Activated B cell treated with CpG ODN at 0.5 μM for 24 hours (primary cell): ENCODE results near the gene SPATA9. TPM values are rescaled to one million over a fixed set of nuclear protein-coding genes. Genes with fewer than 3 reads are reported as not detected.
"Not testable (repeated sequence)": the region's sequence is repeated elsewhere in the genome, so short reads cannot be mapped to it uniquely, and the experiment has no call there.

ENCODE experiments used
- ATAC-seq: fragments of 200-7000 bp; cut with Tn5 transposase; one replicate; pipeline ENCODE4 v1.10.0; 2021; ENCODE audit warnings: low read depth, mild to moderate bottlenecking, moderate library complexity
- CTCF ChIA-PET: fragments of 350-600 bp; sonication (Branson Sonifier 250); formaldehyde crosslinking; loops from one replicate; lab custom pipeline; 2021; ENCODE audit warnings: antibody characterized with exemption; lab: Charles Lee
- POLR2A ChIA-PET: fragments of 350-600 bp; sonication (Branson Sonifier 250); formaldehyde crosslinking; loops from one replicate; lab custom pipeline; 2021; ENCODE audit warnings: antibody characterized with exemption; lab: Charles Lee
- DNase-seq: peaks from one replicate; pipeline ENCODE4 v3.0.0; 2022
- H3K27ac Mint-ChIP-seq: one replicate; pipeline ENCODE4 v1.8.0; 2020; ENCODE audit warnings: mixed read lengths
- H3K27me3 Mint-ChIP-seq: one replicate; pipeline ENCODE4 v1.8.0; 2021; ENCODE audit warnings: mixed read lengths
- H3K36me3 Mint-ChIP-seq: one replicate; pipeline ENCODE4 v1.8.0; 2021; ENCODE audit warnings: low read depth, mixed read lengths
- H3K4me1 Mint-ChIP-seq: one replicate; pipeline ENCODE4 v1.8.0; 2021; ENCODE audit warnings: mixed read lengths
- H3K4me3 Mint-ChIP-seq: one replicate; pipeline ENCODE4 v1.8.0; 2020; ENCODE audit warnings: mild to moderate bottlenecking, mixed read lengths
- H3K9me3 Mint-ChIP-seq: one replicate; pipeline ENCODE4 v1.8.0; 2020; ENCODE audit warnings: mixed read lengths
- intact Hi-C: fragments of 100-400 bp; cut with micrococcal nuclease; formaldehyde crosslinking; loops from one replicate; pipeline ENCODE4 v1.15.1; 2024
- total RNA-seq: library from RNA; stranded (reverse); gene quantifications from 2 replicates; pipeline ENCODE4 v1.2.3, GENCODE V29; 2022
- TF ChIP-seq, protein P1 (sequence below): fragments of 200-600 bp; IDR thresholded peaks from one replicate; pipeline ENCODE4 v1.8.0; 2022; ENCODE audit warnings: antibody characterized with exemption, mild to moderate bottlenecking

The SPATA9 gene
- total RNA-seq, 1 donor from 2014 or later = not detected

DNA sequence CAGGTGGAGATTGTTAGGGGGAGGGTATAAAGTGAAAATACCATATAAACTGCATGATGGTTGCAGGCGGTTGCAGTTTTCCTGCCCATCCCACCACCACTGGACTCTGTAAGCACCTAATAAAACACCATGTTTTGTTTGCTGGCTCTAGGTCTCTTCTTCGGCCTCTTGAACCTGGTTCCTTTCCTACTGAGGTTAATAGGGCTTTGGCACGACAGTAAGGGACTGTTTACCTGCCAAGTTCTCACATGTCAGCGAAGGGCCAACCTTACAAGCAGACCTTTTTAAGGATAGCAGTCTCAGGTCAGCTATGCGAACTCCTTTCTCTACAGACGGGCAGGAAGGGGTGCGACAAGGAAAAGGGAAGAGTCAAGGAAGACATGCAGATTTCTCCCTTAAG, 39.6 kb downstream of the SPATA9 start:
- Mint-ChIP-seq H3K9me3 (no peaks in the 10 kb centered on the region), H3K4me3 (no peak overlapping the region), H3K27me3 (no peaks in the 10 kb centered on the region), H3K27ac (no peak overlapping the region), H3K36me3 (no peaks in the 10 kb centered on the region), H3K4me1 (peaks cover 26% of the 10 kb centered on the region)
- no peak for DNase-seq
- ChIA-PET POLR2A (no interaction called here), CTCF (interaction anchor here (1.0 to 5.6 kb wide), 9 partner anchors 12 to 227 kb away, joined by 3 to 69 read pairs (median 4); no protein-coding TSS in a partner anchor)
- TF ChIP-seq, protein P1, sequence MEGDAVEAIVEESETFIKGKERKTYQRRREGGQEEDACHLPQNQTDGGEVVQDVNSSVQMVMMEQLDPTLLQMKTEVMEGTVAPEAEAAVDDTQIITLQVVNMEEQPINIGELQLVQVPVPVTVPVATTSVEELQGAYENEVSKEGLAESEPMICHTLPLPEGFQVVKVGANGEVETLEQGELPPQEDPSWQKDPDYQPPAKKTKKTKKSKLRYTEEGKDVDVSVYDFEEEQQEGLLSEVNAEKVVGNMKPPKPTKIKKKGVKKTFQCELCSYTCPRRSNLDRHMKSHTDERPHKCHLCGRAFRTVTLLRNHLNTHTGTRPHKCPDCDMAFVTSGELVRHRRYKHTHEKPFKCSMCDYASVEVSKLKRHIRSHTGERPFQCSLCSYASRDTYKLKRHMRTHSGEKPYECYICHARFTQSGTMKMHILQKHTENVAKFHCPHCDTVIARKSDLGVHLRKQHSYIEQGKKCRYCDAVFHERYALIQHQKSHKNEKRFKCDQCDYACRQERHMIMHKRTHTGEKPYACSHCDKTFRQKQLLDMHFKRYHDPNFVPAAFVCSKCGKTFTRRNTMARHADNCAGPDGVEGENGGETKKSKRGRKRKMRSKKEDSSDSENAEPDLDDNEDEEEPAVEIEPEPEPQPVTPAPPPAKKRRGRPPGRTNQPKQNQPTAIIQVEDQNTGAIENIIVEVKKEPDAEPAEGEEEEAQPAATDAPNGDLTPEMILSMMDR = no peak
- no peak for ATAC-seq
- intact Hi-C loops = no loop called here

DNA sequence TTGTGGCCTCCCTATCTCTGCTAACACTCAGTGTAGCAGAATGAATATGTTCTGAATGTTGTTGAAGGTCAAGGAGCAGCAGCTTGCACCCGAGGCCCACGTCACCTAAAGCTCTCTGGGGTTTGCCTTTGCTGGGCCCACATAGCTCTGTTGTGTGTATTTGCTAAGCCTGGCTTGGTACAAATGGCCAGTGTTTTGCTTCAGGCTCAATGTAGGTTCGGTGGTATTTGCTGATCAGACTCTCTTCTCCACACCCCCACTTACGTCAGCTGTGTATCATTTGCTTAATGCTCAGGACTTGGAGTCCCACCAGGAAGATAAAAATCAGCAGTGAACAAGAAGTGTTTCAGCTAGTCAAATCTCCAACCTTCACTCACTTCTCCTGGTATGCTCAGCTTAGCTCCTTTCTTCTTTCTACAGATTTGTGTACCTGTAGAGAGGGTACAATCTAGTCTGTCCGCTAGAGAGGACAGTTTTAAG, 41.0 kb downstream of the SPATA9 start:
- Mint-ChIP-seq H3K27me3 (no peaks in the 10 kb centered on the region), H3K4me3 (no peak overlapping the region), H3K36me3 (no peaks in the 10 kb centered on the region), H3K27ac (no peak overlapping the region), H3K9me3 (no peaks in the 10 kb centered on the region), H3K4me1 (peaks cover 18% of the 10 kb centered on the region)
- no peak for DNase-seq
- ChIA-PET POLR2A (no interaction called here), CTCF (interaction anchor here (1.1 to 5.6 kb wide), 4 partner anchors 10 to 207 kb away, joined by 3 to 69 read pairs (median 5); no protein-coding TSS in a partner anchor)
- no peak for ATAC-seq
- TF ChIP-seq, protein P1 = no peak
- intact Hi-C loops = no loop called here

DNA sequence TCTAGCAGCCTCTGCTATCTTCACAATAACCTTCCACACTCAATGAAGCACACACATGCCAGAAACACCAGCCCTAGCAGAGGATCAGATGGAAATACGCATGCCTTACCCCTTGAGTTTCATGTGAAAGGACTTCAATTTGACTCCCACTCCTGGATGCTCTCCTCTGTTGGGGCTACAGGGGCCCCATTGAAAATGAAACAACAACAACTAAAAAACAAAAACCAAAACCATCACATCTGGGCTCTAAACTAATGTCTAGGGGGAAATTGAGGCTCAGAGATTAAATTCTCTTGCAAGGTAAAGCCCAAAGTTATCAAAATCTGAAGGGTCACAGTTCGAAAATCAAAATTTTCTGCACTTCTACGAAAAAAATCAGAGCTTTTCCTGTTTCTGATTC, 44.2 kb downstream of the SPATA9 start:
- no peak for DNase-seq
- no peak for ATAC-seq
- no peak overlapping the region for H3K27ac Mint-ChIP-seq
- CTCF ChIA-PET = no interaction called here
- POLR2A ChIA-PET = interaction anchor here (0.7 kb wide), 1 partner anchor 243 kb away, joined by 3 read pairs; no protein-coding TSS in a partner anchor
- no peaks in the 10 kb centered on the region for H3K36me3 Mint-ChIP-seq
- intact Hi-C loops = no loop called here
- peaks cover under 1% of the 10 kb centered on the region for H3K9me3 Mint-ChIP-seq
- peaks cover 1% of the 10 kb centered on the region for H3K27me3 Mint-ChIP-seq
- no peaks in the 10 kb centered on the region for H3K4me1 Mint-ChIP-seq
- no peak overlapping the region for H3K4me3 Mint-ChIP-seq
- TF ChIP-seq, protein P1 = no peak

DNA sequence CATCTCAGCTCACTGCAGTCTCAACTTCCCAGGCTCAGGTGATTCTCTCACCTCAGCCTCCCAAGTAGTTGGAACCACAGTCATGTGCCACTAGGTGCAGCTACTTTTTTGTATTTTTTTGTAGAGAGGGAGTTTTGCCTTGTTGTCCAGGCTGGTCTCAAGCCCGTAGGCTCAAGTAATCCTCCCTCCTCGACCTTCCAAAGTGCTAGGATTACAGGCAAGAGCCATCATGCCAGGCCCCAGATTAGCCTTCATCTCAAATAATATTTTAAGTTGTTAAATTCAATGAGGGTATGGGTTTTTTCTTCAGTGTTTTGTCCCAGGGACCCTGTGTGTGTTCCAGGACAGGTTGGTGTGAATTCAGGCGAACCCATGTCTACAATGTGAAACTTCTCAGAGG, 48.7 kb downstream of the SPATA9 start:
- POLR2A ChIA-PET = interaction anchor here (1.3 kb wide), 1 partner anchor 13 kb away, joined by 3 read pairs; no protein-coding TSS in a partner anchor
- H3K27me3 Mint-ChIP-seq = peaks cover 1% of the 10 kb centered on the region
- no peak overlapping the region for H3K27ac Mint-ChIP-seq
- peaks cover 12% of the 10 kb centered on the region for H3K9me3 Mint-ChIP-seq
- TF ChIP-seq, protein P1 = no peak
- no peak for ATAC-seq
- H3K36me3 Mint-ChIP-seq = no peaks in the 10 kb centered on the region
- intact Hi-C loops = no loop called here
- CTCF ChIA-PET = no interaction called here
- peaks cover 10% of the 10 kb centered on the region for H3K4me1 Mint-ChIP-seq
- DNase-seq = no peak
- H3K4me3 Mint-ChIP-seq = no peak overlapping the region

DNA sequence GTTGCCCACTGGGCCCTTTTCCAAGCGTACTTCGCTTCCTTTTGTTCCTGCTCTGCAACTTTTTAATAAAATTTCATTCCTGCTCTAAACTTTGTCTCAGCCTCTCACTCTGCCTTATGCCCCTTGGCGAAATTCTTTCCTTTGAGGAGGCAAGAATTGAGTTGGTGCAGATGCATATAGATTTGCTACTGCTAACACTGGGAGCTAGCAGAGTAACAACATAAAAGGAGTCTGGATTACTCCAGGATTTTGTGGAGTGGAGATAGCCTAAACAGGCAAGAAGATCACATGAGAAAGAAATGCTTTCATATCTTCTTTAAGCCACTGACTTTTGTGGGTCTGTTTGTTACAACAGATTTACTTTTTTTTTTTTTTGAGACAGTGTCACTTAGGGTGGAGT, 49.1 kb downstream of the SPATA9 start:
- Mint-ChIP-seq H3K27me3 (peaks cover 1% of the 10 kb centered on the region), H3K9me3 (peaks cover 12% of the 10 kb centered on the region), H3K4me1 (peaks cover 10% of the 10 kb centered on the region), H3K36me3 (no peaks in the 10 kb centered on the region), H3K27ac (no peak overlapping the region), H3K4me3 (no peak overlapping the region)
- TF ChIP-seq, protein P1 = no peak
- ChIA-PET POLR2A (interaction anchor here (1.3 kb wide), 1 partner anchor 13 kb away, joined by 3 read pairs; no protein-coding TSS in a partner anchor), CTCF (no interaction called here)
- intact Hi-C loops = no loop called here
- DNase-seq = no peak
- ATAC-seq = no peak

DNA sequence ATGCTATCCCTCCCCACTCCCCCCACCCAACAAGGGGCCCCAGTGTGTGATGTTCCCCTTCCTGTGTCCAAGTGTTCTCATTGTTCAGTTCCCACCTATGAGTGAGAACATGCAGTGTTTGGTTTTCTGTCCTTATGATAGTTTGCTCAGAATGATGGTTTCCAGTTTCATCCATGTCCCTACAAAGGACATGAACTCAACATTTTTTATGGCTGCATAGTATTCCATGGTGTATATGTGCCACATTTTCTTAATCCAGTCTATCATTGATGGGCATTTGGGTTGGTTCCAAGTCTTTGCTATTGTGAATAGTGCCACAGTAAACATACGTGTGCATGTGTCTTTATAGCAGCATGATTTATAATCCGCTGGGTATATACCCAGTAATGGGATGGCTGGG, 49.8 kb downstream of the SPATA9 start:
- H3K4me3 Mint-ChIP-seq, DNase-seq, ATAC-seq, CTCF ChIA-PET, H3K27ac Mint-ChIP-seq, H3K36me3 Mint-ChIP-seq, H3K27me3 Mint-ChIP-seq: not testable (repeated sequence)
- intact Hi-C loops = loop anchor here (1.0 kb wide), 3 partner anchors 12 to 328 kb away; partner anchors contain the start of genes ELL2 and RFESD
- POLR2A ChIA-PET = interaction anchor here (1.5 kb wide), 1 partner anchor 14 kb away, joined by 18 read pairs; the partner anchor contains the start of gene RFESD
- H3K9me3 Mint-ChIP-seq = peaks cover 12% of the 10 kb centered on the region
- peaks cover 10% of the 10 kb centered on the region for H3K4me1 Mint-ChIP-seq
